ENCODE measurements around the gene AURKA.

GRCh38 chr20:56440346-56441007 is 48.5 kb upstream of the AURKA start:
- TF ChIP-seq CTCF (IDR thresholded peaks at IDR 0.05) (no peak), POLR2A (IDR thresholded peaks at IDR 0.05) (no peak)
